ENCODE results near the gene HNRNPUL1. TPM values are rescaled to one million over a fixed set of nuclear protein-coding genes. Genes with fewer than 3 reads are reported as not detected.
A peak's percentile ranks its signal among the peaks of the same experiment; 100 is the strongest.

HNRNPUL1 gene
- total and polyA plus RNA-seq, 10 of the 15 experiments (the other 5 are each of a cell fraction or from before 2014, with no cell fraction given) = 11.1 to 276 (median 117) TPM

DNA sequence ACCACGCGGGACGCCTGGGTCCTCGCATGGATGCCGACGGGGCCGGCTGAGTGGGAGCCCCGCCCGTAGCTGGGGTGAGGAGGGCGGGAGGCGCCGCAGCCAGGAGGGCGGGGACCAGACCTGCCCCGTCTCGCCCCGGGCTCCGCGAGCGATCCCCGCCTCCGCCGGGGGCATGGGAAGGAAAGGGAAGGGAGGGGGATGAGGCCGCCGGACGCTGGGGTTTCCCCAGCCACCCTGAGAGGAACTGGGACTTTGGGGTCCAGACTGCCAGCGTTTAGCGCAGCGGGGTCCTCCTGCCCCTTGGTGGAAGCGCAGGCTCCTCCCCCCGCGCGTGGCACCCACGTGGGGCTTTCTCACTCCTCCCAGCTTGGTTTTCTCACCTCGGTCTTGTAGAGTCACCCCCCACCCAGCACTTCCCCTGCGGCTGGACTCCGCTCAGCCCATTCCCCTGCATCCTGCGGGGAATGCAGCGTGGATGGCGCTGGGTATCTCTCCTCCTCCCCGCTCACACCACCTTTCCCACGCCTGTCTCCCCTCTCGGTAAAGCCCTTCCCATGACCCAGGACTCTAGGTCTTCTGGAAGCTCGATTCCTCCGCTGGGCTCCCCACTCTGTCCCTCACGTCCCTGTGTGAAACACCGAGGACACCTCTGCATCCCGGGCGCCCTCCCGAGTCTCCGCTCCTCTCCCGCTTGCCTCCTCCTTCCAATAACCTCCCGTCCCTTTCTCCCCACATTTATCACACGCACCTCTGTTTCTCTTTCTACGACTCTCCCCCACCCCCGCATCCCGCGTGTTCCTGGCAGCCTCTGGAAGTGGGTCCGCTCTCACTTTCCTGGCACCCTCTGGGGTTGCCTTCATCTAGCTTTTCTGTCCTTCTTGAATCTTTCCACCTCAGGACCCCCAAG, 87.4 kb downstream of the HNRNPUL1 start:
- WGBS (ENCODE audit: insufficient coverage, insufficient replicate concordance, low lambda C conversion rate, missing lambda C conversion rate) = under 1% methylated on average over 46 of the region's 58 CpGs
- TF ChIP-seq CBFB (IDR thresholded peaks at IDR 0.05; ENCODE audit: low read depth) (no peak), MEF2A (IDR thresholded peaks at IDR 0.05; ENCODE audit: insufficient read depth, low read depth, low read length) (no peak), EZH2 (IDR thresholded peaks at IDR 0.05; ENCODE audit: borderline replicate concordance, control insufficient read depth, low read depth, low read length) (no peak), CHD4 (IDR thresholded peaks at IDR 0.05) (no peak), TARDBP (IDR thresholded peaks at IDR 0.05; ENCODE audit: borderline replicate concordance) (0 out of 2 replicates have a peak, but pooled peaks have one; percentile 41), SMARCA5 (IDR thresholded peaks at IDR 0.05) (no peak), TBL1XR1 (IDR thresholded peaks at IDR 0.05; ENCODE audit: low read depth, low read length) (no peak), TCF3 (IDR thresholded peaks at IDR 0.05; ENCODE audit: borderline replicate concordance, insufficient read depth, low read depth, low read length) (0 out of 2 replicates have a peak, but pooled peaks have one; percentile 5), GATAD2B (conservative IDR thresholded peaks at IDR 0.05; ENCODE audit: low read depth) (peak; percentile 61; the same call in 1 of the 2 replicates), TCF12 (IDR thresholded peaks at IDR 0.05; ENCODE audit: low read depth, low read length) (0 out of 2 replicates have a peak, but pooled peaks have one; percentile 29), RBBP5 (conservative IDR thresholded peaks at IDR 0.05) (no peak), FOXK2 (IDR thresholded peaks at IDR 0.05) (no peak), PAX8 (IDR thresholded peaks at IDR 0.05) (no peak), SPI1 (IDR thresholded peaks at IDR 0.05; ENCODE audit: borderline replicate concordance, insufficient read depth, low read depth, low read length) (peak; percentile 92), PML (IDR thresholded peaks at IDR 0.05; ENCODE audit: low read length) (no peak), JUNB (IDR thresholded peaks at IDR 0.05) (no peak)
- TF ChIP-seq, protein P1, sequence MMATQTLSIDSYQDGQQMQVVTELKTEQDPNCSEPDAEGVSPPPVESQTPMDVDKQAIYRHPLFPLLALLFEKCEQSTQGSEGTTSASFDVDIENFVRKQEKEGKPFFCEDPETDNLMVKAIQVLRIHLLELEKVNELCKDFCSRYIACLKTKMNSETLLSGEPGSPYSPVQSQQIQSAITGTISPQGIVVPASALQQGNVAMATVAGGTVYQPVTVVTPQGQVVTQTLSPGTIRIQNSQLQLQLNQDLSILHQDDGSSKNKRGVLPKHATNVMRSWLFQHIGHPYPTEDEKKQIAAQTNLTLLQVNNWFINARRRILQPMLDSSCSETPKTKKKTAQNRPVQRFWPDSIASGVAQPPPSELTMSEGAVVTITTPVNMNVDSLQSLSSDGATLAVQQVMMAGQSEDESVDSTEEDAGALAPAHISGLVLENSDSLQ (IDR thresholded peaks at IDR 0.05) = no peak
- TF ChIP-seq, protein P2, sequence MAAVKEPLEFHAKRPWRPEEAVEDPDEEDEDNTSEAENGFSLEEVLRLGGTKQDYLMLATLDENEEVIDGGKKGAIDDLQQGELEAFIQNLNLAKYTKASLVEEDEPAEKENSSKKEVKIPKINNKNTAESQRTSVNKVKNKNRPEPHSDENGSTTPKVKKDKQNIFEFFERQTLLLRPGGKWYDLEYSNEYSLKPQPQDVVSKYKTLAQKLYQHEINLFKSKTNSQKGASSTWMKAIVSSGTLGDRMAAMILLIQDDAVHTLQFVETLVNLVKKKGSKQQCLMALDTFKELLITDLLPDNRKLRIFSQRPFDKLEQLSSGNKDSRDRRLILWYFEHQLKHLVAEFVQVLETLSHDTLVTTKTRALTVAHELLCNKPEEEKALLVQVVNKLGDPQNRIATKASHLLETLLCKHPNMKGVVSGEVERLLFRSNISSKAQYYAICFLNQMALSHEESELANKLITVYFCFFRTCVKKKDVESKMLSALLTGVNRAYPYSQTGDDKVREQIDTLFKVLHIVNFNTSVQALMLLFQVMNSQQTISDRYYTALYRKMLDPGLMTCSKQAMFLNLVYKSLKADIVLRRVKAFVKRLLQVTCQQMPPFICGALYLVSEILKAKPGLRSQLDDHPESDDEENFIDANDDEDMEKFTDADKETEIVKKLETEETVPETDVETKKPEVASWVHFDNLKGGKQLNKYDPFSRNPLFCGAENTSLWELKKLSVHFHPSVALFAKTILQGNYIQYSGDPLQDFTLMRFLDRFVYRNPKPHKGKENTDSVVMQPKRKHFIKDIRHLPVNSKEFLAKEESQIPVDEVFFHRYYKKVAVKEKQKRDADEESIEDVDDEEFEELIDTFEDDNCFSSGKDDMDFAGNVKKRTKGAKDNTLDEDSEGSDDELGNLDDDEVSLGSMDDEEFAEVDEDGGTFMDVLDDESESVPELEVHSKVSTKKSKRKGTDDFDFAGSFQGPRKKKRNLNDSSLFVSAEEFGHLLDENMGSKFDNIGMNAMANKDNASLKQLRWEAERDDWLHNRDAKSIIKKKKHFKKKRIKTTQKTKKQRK (IDR thresholded peaks at IDR 0.05; ENCODE audit: low read depth, low read length) = no peak

More for the DNA sequence above, 87.4 kb downstream of the HNRNPUL1 start:
- H2AFZ ChIP-seq (ENCODE audit: control insufficient read depth, low read depth, low read length) = no peak overlapping the region
- RAD21 ChIA-PET (ENCODE audit: unreplicated experiment) = interaction anchor here (0.7 to 3.4 kb wide), 15 partner anchors 13 to 147 kb away, joined by 3 to 41 read pairs (median 5); partner anchors contain the start of genes B9D2, DMAC2 and HNRNPUL1
- peak; percentile 76 for ATAC-seq
- TSS peak; percentile 70 for BruUV-seq (replicated peaks)
- SMC1A ChIA-PET (ENCODE audit: uncharacterized antibody, unreplicated experiment) = interaction anchor here (0.7 to 3.1 kb wide), 10 partner anchors 9 to 88 kb away, joined by 3 to 14 read pairs (median 4); partner anchors contain the start of genes B9D2, CCDC97 and HNRNPUL1
- in situ Hi-C loops (cut with MboI) (no loop called here), intact Hi-C loops (cut with micrococcal nuclease; ENCODE audit: unreplicated experiment) (loop anchor here (1.0 to 5.0 kb wide), 6 partner anchors 25 to 186 kb away; partner anchors contain the start of genes BCKDHA, CCDC97 and EXOSC5)
- POLR2A ChIA-PET = interaction anchor here (0.6 to 3.2 kb wide), 20 partner anchors 10 to 774 kb away, joined by 3 to 46 read pairs (median 4); partner anchors contain the start of genes B9D2 and DMAC2
- no peaks in the 10 kb centered on the region for H3K9me3 ChIP-seq (replicated peaks; ENCODE audit: control insufficient read depth, insufficient read depth, low read length)
- CTCF ChIA-PET = interaction anchor here (0.7 to 6.4 kb wide), 14 partner anchors 13 to 574 kb away, joined by 3 to 91 read pairs (median 4); partner anchors contain the start of genes B9D2, CCDC97, HNRNPUL1 and RAB4B
- H3K4me2 ChIP-seq (ENCODE audit: control insufficient read depth, insufficient read depth) = peak overlapping the region; percentile 78
- FAIRE-seq = peak; percentile 52
- H3K36me3 ChIP-seq (ENCODE audit: control insufficient read depth in 2 of 2, insufficient read depth in 2 of 2, low read length in 1 of 2) = peaks cover 3 to 4% of the 10 kb centered on the region in 2 experiments; a peak in 3 of 4 replicates
- 0 out of 2 replicates have a peak, but pooled peaks cover 2% of the 10 kb centered on the region for H4K20me1 ChIP-seq (ENCODE audit: control insufficient read depth, insufficient read depth)
- no peak for DNase-seq (ENCODE audit: low read depth, low spot score)
- peaks cover 16% of the 10 kb centered on the region for H3K4me1 ChIP-seq (ENCODE audit: control insufficient read depth, insufficient read depth, low read length)
- peak overlapping the region; percentile 84 for H3K27ac ChIP-seq (ENCODE audit: control insufficient read depth, insufficient read depth)
- H3K9ac ChIP-seq (ENCODE audit: control insufficient read depth, insufficient read depth, low read length) = peak overlapping the region; percentile 87
- peak overlapping the region; percentile 89 for H3K4me3 ChIP-seq
- peaks cover 57% of the 10 kb centered on the region for H3K79me2 ChIP-seq (ENCODE audit: control insufficient read depth, insufficient read depth, low read length)
- no peaks in the 10 kb centered on the region for H3K27me3 ChIP-seq (replicated peaks in 1 of 2; ENCODE audit: control insufficient read depth in 2 of 2, insufficient read depth in 2 of 2, low read length in 1 of 2)
